ENCODE results near the gene SERPINA5. TPM values are rescaled to one million over a fixed set of nuclear protein-coding genes. Genes with fewer than 3 reads are reported as not detected.

The SERPINA5 gene
- total RNA-seq, 1 donor from 2014 or later = not detected

DNA sequence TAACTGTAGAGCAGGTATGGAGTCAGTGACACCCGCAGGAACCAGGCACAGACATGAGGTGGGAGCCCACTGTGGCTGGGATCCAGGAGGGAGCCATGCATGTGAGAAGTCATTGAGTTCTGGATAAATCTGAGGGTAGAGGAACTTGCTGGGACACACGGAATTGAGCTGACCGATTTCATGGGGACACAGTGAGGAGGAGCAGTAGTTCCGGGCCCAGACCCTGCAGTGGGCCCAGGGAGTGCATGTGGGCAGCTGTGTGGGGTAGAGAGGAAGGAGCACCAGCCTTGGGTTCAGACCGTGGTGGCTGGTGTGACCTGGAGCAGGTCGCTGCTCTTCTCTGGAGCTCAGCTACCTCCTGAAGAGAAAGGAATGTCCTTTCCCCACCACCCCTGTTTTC is 39.4 kb downstream of the SERPINA5 start:
- peaks cover 6% of the 10 kb centered on the region for H3K9me3 Mint-ChIP-seq
- no peaks in the 10 kb centered on the region for H3K36me3 Mint-ChIP-seq (ENCODE audit: low read depth)
- ChIA-PET POLR2A (no interaction called here), CTCF (no interaction called here)
- ATAC-seq (ENCODE audit: low read depth) (no peak), DNase-seq (no peak)
- H3K27ac Mint-ChIP-seq = no peak overlapping the region
- no peaks in the 10 kb centered on the region for H3K4me1 Mint-ChIP-seq
- TF ChIP-seq, protein P1, sequence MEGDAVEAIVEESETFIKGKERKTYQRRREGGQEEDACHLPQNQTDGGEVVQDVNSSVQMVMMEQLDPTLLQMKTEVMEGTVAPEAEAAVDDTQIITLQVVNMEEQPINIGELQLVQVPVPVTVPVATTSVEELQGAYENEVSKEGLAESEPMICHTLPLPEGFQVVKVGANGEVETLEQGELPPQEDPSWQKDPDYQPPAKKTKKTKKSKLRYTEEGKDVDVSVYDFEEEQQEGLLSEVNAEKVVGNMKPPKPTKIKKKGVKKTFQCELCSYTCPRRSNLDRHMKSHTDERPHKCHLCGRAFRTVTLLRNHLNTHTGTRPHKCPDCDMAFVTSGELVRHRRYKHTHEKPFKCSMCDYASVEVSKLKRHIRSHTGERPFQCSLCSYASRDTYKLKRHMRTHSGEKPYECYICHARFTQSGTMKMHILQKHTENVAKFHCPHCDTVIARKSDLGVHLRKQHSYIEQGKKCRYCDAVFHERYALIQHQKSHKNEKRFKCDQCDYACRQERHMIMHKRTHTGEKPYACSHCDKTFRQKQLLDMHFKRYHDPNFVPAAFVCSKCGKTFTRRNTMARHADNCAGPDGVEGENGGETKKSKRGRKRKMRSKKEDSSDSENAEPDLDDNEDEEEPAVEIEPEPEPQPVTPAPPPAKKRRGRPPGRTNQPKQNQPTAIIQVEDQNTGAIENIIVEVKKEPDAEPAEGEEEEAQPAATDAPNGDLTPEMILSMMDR (IDR thresholded peaks at IDR 0.05) = no peak
- no peak overlapping the region for H3K4me3 Mint-ChIP-seq
- H3K27me3 Mint-ChIP-seq = peaks cover 8% of the 10 kb centered on the region
- intact Hi-C loops (cut with micrococcal nuclease) = no loop called here

DNA sequence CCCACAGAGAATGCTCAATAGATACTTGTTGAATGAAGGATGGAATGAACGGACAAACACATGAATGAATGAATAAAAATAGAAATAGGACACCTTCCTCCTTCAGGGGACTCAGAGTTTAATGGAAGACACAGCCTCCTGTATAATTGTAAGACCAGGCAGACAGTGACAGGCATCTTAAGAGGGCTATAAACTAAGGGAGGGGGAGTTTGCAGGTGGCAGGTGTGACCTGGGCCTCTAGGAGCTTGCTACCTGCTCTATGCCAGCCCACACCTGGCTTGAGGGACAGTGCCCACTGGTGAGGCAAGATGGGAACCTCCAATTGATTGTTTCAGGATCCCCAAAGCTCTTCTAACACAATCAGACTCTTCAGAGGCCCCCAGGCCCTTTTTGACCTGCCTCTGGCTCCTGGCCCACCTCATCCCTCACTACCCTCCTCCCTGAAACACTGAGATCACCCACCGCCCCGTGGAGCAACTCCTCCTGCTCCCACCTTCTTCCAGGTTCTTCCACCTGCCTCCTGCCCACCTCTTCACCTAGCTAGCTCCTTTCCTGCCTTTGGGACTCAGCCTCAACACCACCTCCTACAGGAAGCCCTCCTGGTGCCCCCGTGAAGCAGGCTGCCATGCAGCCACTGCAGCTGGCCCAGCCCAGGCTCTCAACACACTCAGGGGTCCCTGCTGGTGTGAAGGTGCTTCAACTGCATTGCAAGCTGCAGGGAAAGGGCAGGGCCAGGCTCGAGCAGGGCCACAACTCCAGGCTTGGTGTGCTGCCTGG is 40.3 kb downstream of the SERPINA5 start:
- CTCF ChIA-PET = no interaction called here
- Mint-ChIP-seq H3K9me3 (peaks cover 6% of the 10 kb centered on the region), H3K4me3 (no peak overlapping the region), H3K27ac (no peak overlapping the region), H3K36me3 (ENCODE audit: low read depth) (no peaks in the 10 kb centered on the region), H3K27me3 (peaks cover 8% of the 10 kb centered on the region), H3K4me1 (no peaks in the 10 kb centered on the region)
- intact Hi-C loops (cut with micrococcal nuclease) = no loop called here
- no peak for ATAC-seq (ENCODE audit: low read depth)
- TF ChIP-seq, protein P1 (IDR thresholded peaks at IDR 0.05) = no peak
- no peak for DNase-seq
- POLR2A ChIA-PET = no interaction called here

DNA sequence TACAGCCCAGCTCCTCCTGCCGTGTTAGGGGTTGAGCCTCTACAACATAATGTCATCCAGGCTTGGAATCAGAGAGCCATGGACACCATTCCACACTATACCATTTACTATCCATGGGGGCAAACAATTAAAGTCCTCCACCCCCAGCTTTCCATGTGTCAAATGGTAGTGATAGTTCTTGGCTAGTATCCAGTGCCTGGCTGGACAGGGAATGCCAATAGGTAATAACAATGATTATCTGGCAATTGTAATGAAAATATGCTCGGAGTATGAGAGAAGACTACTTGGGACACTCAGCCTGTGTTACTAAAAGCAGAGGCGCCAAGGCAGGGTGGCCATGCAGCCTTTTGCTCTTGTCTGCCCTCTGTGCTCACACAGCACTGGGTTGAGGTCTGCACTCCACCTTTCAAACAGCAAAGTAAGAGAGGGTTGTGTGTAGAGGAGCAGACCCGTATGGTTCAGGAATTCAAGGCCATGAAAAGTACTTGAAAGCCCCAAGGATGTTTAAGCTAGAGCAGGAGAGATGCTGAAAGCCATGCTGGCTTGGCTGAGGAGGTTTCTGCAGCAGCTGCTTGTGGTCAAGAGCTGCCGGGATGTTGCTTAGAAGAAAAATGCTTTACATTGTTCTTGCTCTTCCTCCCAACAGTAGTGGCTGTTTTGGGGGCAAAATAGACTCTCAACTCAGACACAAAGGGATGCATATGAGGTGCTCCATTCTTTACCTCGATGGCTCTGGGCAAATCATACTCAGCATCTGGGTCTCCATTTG is 41.6 kb downstream of the SERPINA5 start:
- Mint-ChIP-seq H3K4me3 (no peak overlapping the region), H3K27ac (no peak overlapping the region), H3K36me3 (ENCODE audit: low read depth) (no peaks in the 10 kb centered on the region), H3K4me1 (no peaks in the 10 kb centered on the region), H3K9me3 (peaks cover 6% of the 10 kb centered on the region), H3K27me3 (peaks cover 8% of the 10 kb centered on the region)
- ATAC-seq (ENCODE audit: low read depth) = no peak
- DNase-seq = no peak
- CTCF ChIA-PET = no interaction called here
- intact Hi-C loops (cut with micrococcal nuclease) = no loop called here
- POLR2A ChIA-PET = no interaction called here
- TF ChIP-seq, protein P1 (IDR thresholded peaks at IDR 0.05) = no peak

DNA sequence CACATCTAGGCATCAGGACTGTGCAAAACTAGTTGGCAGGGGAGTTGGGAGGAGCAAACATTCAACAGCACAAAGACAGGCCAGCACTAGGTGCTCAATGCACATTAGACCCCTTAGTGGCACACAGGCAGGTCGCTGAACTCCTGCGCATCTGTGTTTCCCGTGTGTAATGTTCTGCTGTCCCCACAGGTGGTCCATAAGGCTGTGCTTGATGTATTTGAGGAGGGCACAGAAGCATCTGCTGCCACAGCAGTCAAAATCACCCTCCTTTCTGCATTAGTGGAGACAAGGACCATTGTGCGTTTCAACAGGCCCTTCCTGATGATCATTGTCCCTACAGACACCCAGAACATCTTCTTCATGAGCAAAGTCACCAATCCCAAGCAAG is 42.2 kb downstream of the SERPINA5 start:
- POLR2A ChIA-PET = no interaction called here
- no peak for ATAC-seq (ENCODE audit: low read depth)
- no peaks in the 10 kb centered on the region for H3K4me1 Mint-ChIP-seq

More for the DNA sequence above, 42.2 kb downstream of the SERPINA5 start:
- intact Hi-C loops (cut with micrococcal nuclease) = no loop called here
- Mint-ChIP-seq H3K27ac (no peak overlapping the region), H3K27me3 (peaks cover 8% of the 10 kb centered on the region), H3K9me3 (peaks cover 6% of the 10 kb centered on the region), H3K4me3 (no peak overlapping the region), H3K36me3 (ENCODE audit: low read depth) (no peaks in the 10 kb centered on the region)
- CTCF ChIA-PET = no interaction called here
- TF ChIP-seq, protein P1 (IDR thresholded peaks at IDR 0.05) = no peak
- no peak for DNase-seq

All from activated B cell treated with CpG ODN at 0.5 μM for 24 hours (primary cell).